HT1080 (cell line): ENCODE data around the gene SLIT3. TPM values are rescaled to one million over a fixed set of nuclear protein-coding genes. Genes with fewer than 3 reads are reported as not detected.
"Not testable (repeated sequence)": the region's sequence is repeated elsewhere in the genome, so short reads cannot be mapped to it uniquely, and the experiment has no call there.

Experiments used
- DNase-seq: peaks from one replicate; pipeline ENCODE4 v3.0.0-alpha.2; 2015; ENCODE audit warnings: low read depth
- total RNA-seq: library from RNA; depleted of rRNA; stranded (reverse); fragments of >200 nt; shearing (Covaris generic); gene quantifications from 2 replicates; pipeline ENCODE4 v1.2.3, GENCODE V29; 2014

The SLIT3 gene
- total RNA-seq, 1 experiment from 2014 or later = 0.08 TPM

- no peak for DNase-seq
Observed at GRCh38 chr5:168661593-168662485, 639.1 kb downstream of the SLIT3 start.

DNA sequence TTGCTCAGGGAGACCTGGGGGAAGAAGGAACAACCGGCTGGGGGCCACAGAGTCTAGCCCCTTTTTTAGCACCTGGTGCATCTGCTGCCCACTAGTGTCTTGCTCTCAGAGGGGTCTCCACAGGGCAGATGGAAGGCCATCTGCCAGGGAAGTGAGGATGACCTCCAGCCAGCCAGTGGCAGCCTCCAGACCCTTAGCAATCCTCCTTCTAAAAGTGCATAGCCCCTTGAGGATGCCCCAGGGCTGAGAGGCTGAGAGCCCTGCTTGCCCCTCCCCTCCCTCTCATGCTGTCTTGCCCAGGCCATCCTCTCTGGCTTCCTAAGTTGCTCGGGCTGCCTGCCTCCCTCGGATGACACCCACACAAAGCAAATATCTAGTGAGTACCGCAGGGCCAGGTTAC is 640.2 kb downstream of the SLIT3 start:
- DNase-seq = no peak

GRCh38 chr5:168659286-168659847 is 641.6 kb downstream of the SLIT3 start:
- no peak for DNase-seq

- DNase-seq = no peak
Observed at GRCh38 chr5:168658394-168658793, 642.5 kb downstream of the SLIT3 start.

DNA sequence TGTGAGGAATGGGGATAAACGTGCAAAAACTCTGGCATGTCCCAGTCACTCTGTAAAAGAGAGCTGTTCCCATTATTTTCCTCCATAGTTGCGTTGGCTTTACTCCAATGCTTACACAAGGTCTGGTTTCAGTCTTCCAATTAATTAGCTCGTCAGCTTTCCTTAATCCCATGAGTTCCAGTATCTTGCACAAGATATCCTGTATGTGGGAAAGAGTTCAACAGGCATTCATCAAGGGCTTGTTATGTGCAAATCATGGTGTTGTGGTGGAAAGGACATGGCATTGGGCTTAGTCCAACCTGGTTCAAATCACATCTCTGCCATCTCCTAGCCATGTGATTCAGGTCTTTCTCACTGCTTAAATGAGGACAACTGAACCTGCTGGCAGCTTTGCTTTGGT is 644.3 kb downstream of the SLIT3 start:
- peak; percentile 11 for DNase-seq

GRCh38 chr5:168655316-168655715 is 645.6 kb downstream of the SLIT3 start:
- DNase-seq = no peak

- no peak for DNase-seq
Observed at GRCh38 chr5:168654211-168654721, 646.7 kb downstream of the SLIT3 start.

GRCh38 chr5:168653626-168654025 is 647.3 kb downstream of the SLIT3 start:
- no peak for DNase-seq

DNA sequence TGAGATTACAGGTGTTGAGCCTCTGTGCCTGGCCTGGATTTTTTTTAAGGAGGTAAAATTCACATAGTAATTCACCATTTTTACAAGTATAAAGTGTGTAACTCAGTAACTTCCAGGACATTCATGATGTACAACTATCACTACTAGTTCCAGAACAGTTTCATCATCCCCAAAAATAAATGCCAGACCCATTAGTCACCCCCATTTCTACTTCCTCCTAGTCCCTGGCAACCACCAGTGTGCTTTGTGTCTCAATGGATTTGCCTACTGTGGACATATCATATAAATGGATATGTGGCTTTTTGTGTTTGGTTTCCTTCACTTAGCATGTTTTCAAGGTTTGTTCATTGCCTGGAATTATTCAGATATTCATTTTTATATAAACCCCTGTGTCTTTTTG is 649.3 kb downstream of the SLIT3 start:
- DNase-seq = peak; percentile 83

- peak; percentile 31 for DNase-seq
Observed at GRCh38 chr5:168649306-168649705, 651.6 kb downstream of the SLIT3 start.

GRCh38 chr5:168648576-168648975 is 652.4 kb downstream of the SLIT3 start:
- DNase-seq = no peak

DNA sequence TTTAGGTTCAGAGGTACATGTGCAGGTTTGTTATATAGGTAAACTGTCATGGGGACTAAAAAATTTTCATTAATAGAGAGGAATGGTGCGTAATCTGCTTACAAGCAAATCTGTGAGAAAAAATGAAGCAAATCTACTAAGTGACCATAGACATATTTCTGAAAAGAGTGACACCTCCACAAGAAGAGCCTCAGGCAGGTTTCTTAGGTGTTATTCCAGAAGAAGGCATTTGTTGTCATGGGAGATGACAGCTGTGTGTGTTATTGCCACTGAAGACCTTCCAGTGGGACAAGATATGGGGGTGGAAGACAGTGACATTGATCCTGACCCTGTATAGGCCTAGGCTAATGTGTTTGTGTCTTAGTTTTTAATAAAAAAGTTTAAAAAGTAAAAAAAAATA is 652.9 kb downstream of the SLIT3 start:
- DNase-seq = no peak

- DNase-seq = peak; percentile 28
Observed at GRCh38 chr5:168647083-168647482, 653.9 kb downstream of the SLIT3 start.

- no peak for DNase-seq
Observed at GRCh38 chr5:168646335-168646734, 654.6 kb downstream of the SLIT3 start.

- no peak for DNase-seq
Observed at GRCh38 chr5:168645195-168645594, 655.7 kb downstream of the SLIT3 start.

DNA sequence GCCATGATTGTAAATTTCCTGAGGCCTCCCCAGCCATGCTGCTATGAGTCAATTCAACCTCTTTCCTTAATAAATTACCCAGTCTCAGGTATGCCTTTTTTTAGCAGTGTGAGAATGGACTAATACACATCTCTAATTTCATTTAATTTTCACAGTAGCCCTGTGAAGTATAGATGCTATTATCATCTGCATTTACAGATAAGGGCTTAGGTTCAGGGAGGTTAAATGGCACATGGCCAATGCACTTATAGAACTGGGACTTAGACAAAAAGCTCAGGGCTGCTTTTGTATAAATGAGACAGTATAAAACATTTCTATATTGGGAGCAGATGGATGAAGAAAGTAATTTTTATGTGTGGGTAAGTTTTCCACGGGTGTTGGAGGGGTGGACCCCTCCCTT is 658.9 kb downstream of the SLIT3 start:
- no peak for DNase-seq

- DNase-seq = not testable (repeated sequence)
Observed at GRCh38 chr5:168638846-168639245, 662.1 kb downstream of the SLIT3 start.

GRCh38 chr5:168637793-168638192 is 663.1 kb downstream of the SLIT3 start:
- no peak for DNase-seq

- no peak for DNase-seq
Observed at GRCh38 chr5:168637281-168637680, 663.7 kb downstream of the SLIT3 start.

GRCh38 chr5:168630958-168631357 is 670.0 kb downstream of the SLIT3 start:
- DNase-seq = not testable (repeated sequence)

- DNase-seq = no peak
Observed at GRCh38 chr5:168624850-168625364, 676.0 kb downstream of the SLIT3 start.

- no peak for DNase-seq
Observed at GRCh38 chr5:168620807-168621206, 680.1 kb downstream of the SLIT3 start.
